K562 (cell line): Measurements from ENCODE around the gene ZC3HAV1L. TPM values are rescaled to one million over a fixed set of nuclear protein-coding genes. Genes with fewer than 3 reads are reported as not detected.
A peak's percentile ranks its signal among the peaks of the same experiment; 100 is the strongest.

ENCODE experiments used
- BMI1 ChIP-seq: fragments of 150-350 bp; IDR thresholded peaks from 2 replicates; pipeline ENCODE4 v1.6.1; 2014; ENCODE audit warnings: low read length
- CREM ChIP-seq: IDR thresholded peaks from 2 replicates; pipeline ENCODE4 v1.6.1; 2014; ENCODE audit warnings: antibody characterized with exemption, low read depth
- CXXC5 ChIP-seq: fragments of 250-450 bp; sonication (Bioruptor Pico); IDR thresholded peaks from 2 replicates; pipeline ENCODE4 v1.8.0; 2022; ENCODE audit warnings: inconsistent platforms, mild to moderate bottlenecking, moderate library complexity
- ID3 ChIP-seq, 2 experiments: fragments of 250-450 bp in 1 of 2; fragments of 450-650 bp in 1 of 2; sonication (Bioruptor Pico) in 1 of 2; IDR thresholded peaks; 2 replicates each; pipeline versions ENCODE4 v1.6.1 to v1.8.0; 2016 to 2021; ENCODE audit warnings: mild to moderate bottlenecking in 2 of 2, moderate library complexity in 2 of 2, missing compliant biosample characterization in 1 of 2, missing genetic modification characterization in 1 of 2
- L3MBTL2 ChIP-seq: fragments of 450-650 bp; IDR thresholded peaks from 2 replicates; pipeline ENCODE4 v1.6.1; 2016; ENCODE audit warnings: mild to moderate bottlenecking, moderate library complexity
- NFIX ChIP-seq: fragments of 250-450 bp; sonication (Bioruptor Pico); IDR thresholded peaks from 2 replicates; pipeline ENCODE4 v1.4.0; 2020; ENCODE audit warnings: low read depth, mild to moderate bottlenecking, moderate library complexity
- PHF8 ChIP-seq: fragments of 200-600 bp; sonication (generic); IDR thresholded peaks from 2 replicates; pipeline ENCODE4 v1.6.1; 2012; ENCODE audit warnings: mixed run types, mild to moderate bottlenecking, inconsistent platforms, low read length, moderate library complexity, borderline replicate concordance
- PHTF2 ChIP-seq: fragments of 250-450 bp; sonication (Bioruptor Pico); IDR thresholded peaks from 2 replicates; pipeline ENCODE4 v1.5.0; 2021; ENCODE audit warnings: mild to moderate bottlenecking
- RBFOX2 ChIP-seq: fragments of 200-400 bp; formaldehyde crosslinking; IDR thresholded peaks from 2 replicates; pipeline ENCODE4 v1.6.1; 2017; ENCODE audit warnings: low read depth, mild to moderate bottlenecking, low read length, moderate library complexity
- SAFB2 ChIP-seq: fragments of 200-400 bp; formaldehyde crosslinking; IDR thresholded peaks from 2 replicates; pipeline ENCODE4 v1.6.1; 2018; ENCODE audit warnings: borderline replicate concordance, low read length, low read depth, moderate library complexity; ENCODE audit not compliant: severe bottlenecking
- SIN3B ChIP-seq: fragments of 450-650 bp; IDR thresholded peaks from 2 replicates; pipeline ENCODE4 v1.6.1; 2017; ENCODE audit warnings: low read depth, mild to moderate bottlenecking, moderate library complexity
- UBTF ChIP-seq, 2 experiments: IDR thresholded peaks; 2 replicates each; pipeline ENCODE4 v1.6.1; 2012; ENCODE audit warnings: improper control_type of control experiment in 2 of 2, low read depth in 2 of 2, low read length in 2 of 2, borderline replicate concordance in 1 of 2
- ZBTB11 ChIP-seq, 3 experiments: fragments of 200-800 bp in 1 of 3; fragments of 250-450 bp in 1 of 3; fragments of 450-650 bp in 1 of 3; sonication (Bioruptor Pico) in 1 of 3; sonication (Bioruptor generic) in 1 of 3; formaldehyde crosslinking in 1 of 3; IDR thresholded peaks; 2 replicates each; pipeline versions ENCODE4 v1.6.1 to v1.8.0; 2016 to 2022; ENCODE audit warnings: mild to moderate bottlenecking in 2 of 3, missing genetic modification characterization in 2 of 3, missing compliant biosample characterization in 1 of 3, moderate library complexity in 1 of 3
- ZFX ChIP-seq: sonication (generic); formaldehyde crosslinking; IDR thresholded peaks from 2 replicates; pipeline ENCODE4 v1.8.0; 2022; ENCODE audit warnings: mild to moderate bottlenecking, missing genetic modification reagents, moderate library complexity
- ZNF282 ChIP-seq: sonication (generic); formaldehyde crosslinking; IDR thresholded peaks from 2 replicates; pipeline ENCODE4 v1.8.1; 2023; ENCODE audit warnings: missing genetic modification reagents
- polyA plus RNA-seq, 8 experiments: library from polyadenylated mRNA; depleted of rRNA in 4 of 8; stranded (reverse) in 5 of 8; unstranded in 3 of 8; fragments of >200 nt; fragmentation: Nextera tagmentation in 2 of 8; fragmentation: Illumina TruSeq in 1 of 8; extraction: Ambion mirVana in 2 of 8; extraction: Trizol in 1 of 8; gene quantifications; 2 replicates each; pipeline versions ENCODE4 v1.2.1 to v1.2.3, GENCODE V29; 2011 to 2014; ENCODE audit warnings: inconsistent platforms in 1 of 8, missing spikeins in 1 of 8
- total RNA-seq, 7 experiments: library from RNA; depleted of rRNA in 6 of 7; stranded (reverse); fragments of >200 nt in 6 of 7; fragmentation: Illumina TruSeq in 2 of 7; extraction: Trizol in 2 of 7; gene quantifications; 2 replicates each; pipeline versions ENCODE4 v1.2.1 to v1.2.3, GENCODE V29; 2011 to 2021; ENCODE audit warnings: low replicate concordance in 1 of 7
- TF ChIP-seq, protein P1 (sequence below), 3 experiments: IDR thresholded peaks in 2 of 3; conservative IDR thresholded peaks in 1 of 3; 2 replicates each; pipeline ENCODE4 v1.5.1; 2011 to 2012; ENCODE audit warnings: low read length in 3 of 3, mild to moderate bottlenecking in 3 of 3, control low read depth in 2 of 3, improper control_type of control experiment in 1 of 3, inconsistent platforms in 1 of 3, low read depth in 1 of 3, mixed read lengths in 1 of 3, moderate library complexity in 1 of 3; ENCODE audit not compliant: insufficient read depth in 2 of 3

The ZC3HAV1L gene
- total and polyA plus RNA-seq, 9 of the 15 experiments (the other 6 are each of a cell fraction or from before 2014, with no cell fraction given) = not detected

DNA sequence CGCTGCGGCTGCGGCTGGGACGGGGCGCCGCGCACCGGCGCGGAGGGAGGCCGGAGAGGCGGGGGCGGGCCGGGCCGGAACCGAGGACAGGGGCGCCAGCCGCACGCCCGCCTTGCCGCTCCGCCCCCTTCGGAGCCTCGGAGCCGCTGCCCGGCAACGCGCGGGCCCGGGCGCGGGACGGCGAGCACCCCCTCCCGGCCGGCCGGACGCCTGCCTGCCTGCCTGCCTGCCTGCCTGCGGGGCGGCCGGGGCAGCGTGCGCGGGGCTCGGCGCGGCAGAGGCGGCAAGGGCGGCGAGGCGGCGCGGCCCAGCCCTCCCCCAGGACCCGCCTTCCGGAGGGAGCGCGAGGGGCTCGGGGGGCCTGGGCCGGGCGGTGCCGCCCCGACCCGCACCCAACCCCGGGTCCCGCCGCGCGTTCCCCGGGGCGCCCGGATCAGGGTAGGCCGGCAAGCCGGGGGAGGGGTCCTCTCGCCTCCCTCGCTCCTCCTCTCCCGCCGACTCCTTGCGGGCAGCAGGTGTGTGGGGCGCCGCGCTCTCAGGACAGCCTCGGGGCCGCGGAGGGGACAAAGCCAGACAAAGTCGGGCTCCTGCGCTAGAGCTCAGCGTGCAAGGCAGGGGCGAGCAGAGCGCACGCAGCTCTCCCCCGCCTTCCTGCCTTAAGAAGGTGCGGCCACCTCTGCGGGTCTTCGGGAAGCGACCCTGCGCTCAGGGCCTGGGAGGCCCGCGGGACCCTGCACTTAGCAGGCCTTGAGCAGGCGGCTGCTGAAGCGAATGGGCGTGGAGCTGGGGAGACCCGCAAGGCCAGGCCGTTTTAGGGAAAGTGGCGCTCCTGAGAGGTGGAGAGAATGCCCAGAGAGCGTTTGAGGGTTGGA lies 54.3 kb downstream of the ZC3HAV1L start, which contains the start of gene KIAA1549 (continued):
- TF ChIP-seq ZBTB11 (CRISPR knock-in tag; IDR thresholded peaks at IDR 0.05) (no peak), L3MBTL2 (peak; percentile 30; the same call in 1 of the 2 replicates), BMI1 (no peak), PHF8 (peak; percentile 26; the same call in 1 of the 2 replicates), CXXC5 (peak; percentile 95), ZFX (CRISPR knock-in tag) (no peak), UBTF (IDR thresholded peaks at IDR 0.05; ENCODE audit: borderline replicate concordance in 1 of 2, low read depth in 2 of 2, low read length in 2 of 2) (0 out of 4 replicates have a peak, but pooled peaks have one; percentile 8 to 77), PHTF2 (CRISPR knock-in tag) (no peak), ZNF282 (no peak), SIN3B (0 out of 2 replicates have a peak, but pooled peaks have one; percentile 41), SAFB2 (no peak), RBFOX2 (no peak), ID3 (CRISPR knock-in tag; IDR thresholded peaks at IDR 0.05) (no peak), ID3 (tag; IDR thresholded peaks at IDR 0.05) (peak; percentile 44; the same call in 1 of the 2 replicates), CREM (0 out of 2 replicates have a peak, but pooled peaks have one; percentile 16), NFIX (CRISPR knock-in tag) (no peak)
- TF ChIP-seq, protein P1, sequence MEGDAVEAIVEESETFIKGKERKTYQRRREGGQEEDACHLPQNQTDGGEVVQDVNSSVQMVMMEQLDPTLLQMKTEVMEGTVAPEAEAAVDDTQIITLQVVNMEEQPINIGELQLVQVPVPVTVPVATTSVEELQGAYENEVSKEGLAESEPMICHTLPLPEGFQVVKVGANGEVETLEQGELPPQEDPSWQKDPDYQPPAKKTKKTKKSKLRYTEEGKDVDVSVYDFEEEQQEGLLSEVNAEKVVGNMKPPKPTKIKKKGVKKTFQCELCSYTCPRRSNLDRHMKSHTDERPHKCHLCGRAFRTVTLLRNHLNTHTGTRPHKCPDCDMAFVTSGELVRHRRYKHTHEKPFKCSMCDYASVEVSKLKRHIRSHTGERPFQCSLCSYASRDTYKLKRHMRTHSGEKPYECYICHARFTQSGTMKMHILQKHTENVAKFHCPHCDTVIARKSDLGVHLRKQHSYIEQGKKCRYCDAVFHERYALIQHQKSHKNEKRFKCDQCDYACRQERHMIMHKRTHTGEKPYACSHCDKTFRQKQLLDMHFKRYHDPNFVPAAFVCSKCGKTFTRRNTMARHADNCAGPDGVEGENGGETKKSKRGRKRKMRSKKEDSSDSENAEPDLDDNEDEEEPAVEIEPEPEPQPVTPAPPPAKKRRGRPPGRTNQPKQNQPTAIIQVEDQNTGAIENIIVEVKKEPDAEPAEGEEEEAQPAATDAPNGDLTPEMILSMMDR (IDR thresholded peaks at IDR 0.05 in 2 of 3, conservative IDR thresholded peaks at IDR 0.05 in 1 of 3; ENCODE audit: insufficient read depth in 2 of 3, low read depth in 1 of 3, low read length in 3 of 3) = peak in 2 of 3 experiments; percentile 49 to 70; a peak in 3 of 6 replicates
